ENCODE measurements around the gene RRP1. TPM values are rescaled to one million over a fixed set of nuclear protein-coding genes. Genes with fewer than 3 reads are reported as not detected.
A peak's percentile ranks its signal among the peaks of the same experiment; 100 is the strongest.

The RRP1 gene
- total and polyA plus RNA-seq, 7 experiments from 2014 or later = 10.1 to 33.1 (median 24.7) TPM

- Histone ChIP-seq H3K9me3 (ENCODE audit: control insufficient read depth in 2 of 3, low read length in 3 of 3) (no peaks in the 10 kb centered on the region), H3K27me3 (ENCODE audit: control insufficient read depth in 2 of 2, insufficient read depth in 2 of 2, low read length in 2 of 2) (no peaks in the 10 kb centered on the region), H3K27ac (ENCODE audit: low read depth, low read length) (no peak overlapping the region), H3K36me3 (ENCODE audit: control insufficient read depth in 2 of 3, insufficient read depth in 3 of 3, low read length in 3 of 3) (no peaks in the 10 kb centered on the region), H3K4me3 (ENCODE audit: low read length) (no peak overlapping the region), H3K4me1 (ENCODE audit: control insufficient read depth in 2 of 2, insufficient read depth in 2 of 2, low read length in 2 of 2) (peaks cover 5 to 9% of the 10 kb centered on the region in 2 donors)
- ATAC-seq (no peak), DNase-seq (no peak)
- H3K27me3 Mint-ChIP-seq = no peaks in the 10 kb centered on the region
- CTCF ChIA-PET = no interaction called here
- POLR2A ChIA-PET = interaction anchor here (0.6 kb wide), 1 partner anchor 1155 kb away, joined by 4 read pairs; no protein-coding TSS in a partner anchor
- H3K27ac Mint-ChIP-seq = peak overlapping the region in 3 of 9 donors; percentile 4 to 54 (median 18)
- no peak overlapping the region for H3K4me3 Mint-ChIP-seq
- intact Hi-C loops (cut with micrococcal nuclease) = loop anchor here in 1 of 2 donors (10.0 kb wide), 1 partner anchor 808 kb away; the partner anchor contains the start of gene PKNOX1
- no peaks in the 10 kb centered on the region for H3K9me3 Mint-ChIP-seq
- peaks cover 8 to 47% (median 11%) of the 10 kb centered on the region in 7 donors for H3K4me1 Mint-ChIP-seq
- no peaks in the 10 kb centered on the region for H3K36me3 Mint-ChIP-seq
Measured at GRCh38 chr21:43783098-43783700, 6.2 kb upstream of the RRP1 start.

GRCh38 chr21:43785134-43785533 is 4.2 kb upstream of the RRP1 start:
- H3K4me1 Mint-ChIP-seq = peaks cover 0 to 34% (median 3%) of the 10 kb centered on the region in 7 donors
- intact Hi-C loops (cut with micrococcal nuclease) = loop anchor here in 1 of 2 donors (10.0 kb wide), 1 partner anchor 810 kb away; the partner anchor contains the start of gene PKNOX1
- H3K9me3 ChIP-seq (ENCODE audit: control insufficient read depth in 2 of 3, low read length in 3 of 3) = no peaks in the 10 kb centered on the region
- no peak for ATAC-seq
- H3K27me3 Mint-ChIP-seq = no peaks in the 10 kb centered on the region
- DNase-seq = no peak
- ChIA-PET CTCF (interaction anchor here (0.7 kb wide), 1 partner anchor 1793 kb away, joined by 3 read pairs; no protein-coding TSS in a partner anchor), POLR2A (no interaction called here)
- no peak overlapping the region for H3K4me3 ChIP-seq (ENCODE audit: low read length)
- no peaks in the 10 kb centered on the region for H3K27me3 ChIP-seq (ENCODE audit: control insufficient read depth in 2 of 2, insufficient read depth in 2 of 2, low read length in 2 of 2)
- H3K4me1 ChIP-seq (ENCODE audit: control insufficient read depth in 2 of 2, insufficient read depth in 2 of 2, low read length in 2 of 2) = peaks cover 2 to 3% of the 10 kb centered on the region in 2 donors
- H3K4me3 Mint-ChIP-seq = no peak overlapping the region
- no peaks in the 10 kb centered on the region for H3K36me3 Mint-ChIP-seq
- no peak overlapping the region for H3K27ac ChIP-seq (ENCODE audit: low read depth, low read length)
- no peak overlapping the region for H3K27ac Mint-ChIP-seq
- peaks cover 0 to 1% (median 0%) of the 10 kb centered on the region in 11 donors for H3K9me3 Mint-ChIP-seq
- no peaks in the 10 kb centered on the region for H3K36me3 ChIP-seq (ENCODE audit: control insufficient read depth in 2 of 3, insufficient read depth in 3 of 3, low read length in 3 of 3)

- H3K27me3 ChIP-seq (ENCODE audit: control insufficient read depth in 2 of 2, insufficient read depth in 2 of 2, low read length in 2 of 2) = no peaks in the 10 kb centered on the region
- no peak overlapping the region for H3K4me3 ChIP-seq (ENCODE audit: low read length)
- no peaks in the 10 kb centered on the region for H3K36me3 ChIP-seq (ENCODE audit: control insufficient read depth in 2 of 3, insufficient read depth in 3 of 3, low read length in 3 of 3)
- no peaks in the 10 kb centered on the region for H3K9me3 ChIP-seq (ENCODE audit: control insufficient read depth in 2 of 3, low read length in 3 of 3)
- ATAC-seq = no peak
- intact Hi-C loops (cut with micrococcal nuclease) = loop anchor here in 1 of 2 donors (10.0 kb wide), 1 partner anchor 812 kb away; the partner anchor contains the start of gene PKNOX1
- ChIA-PET POLR2A (interaction anchor here (0.6 kb wide), 1 partner anchor 303 kb away, joined by 3 read pairs; no protein-coding TSS in a partner anchor), CTCF (no interaction called here)
- H3K27ac Mint-ChIP-seq = peak overlapping the region in 3 of 9 donors; percentile 26 to 73 (median 32)
- H3K27ac ChIP-seq (ENCODE audit: low read depth, low read length) = no peak overlapping the region
- H3K4me1 ChIP-seq (ENCODE audit: control insufficient read depth in 2 of 2, insufficient read depth in 2 of 2, low read length in 2 of 2) = peaks cover 5 to 10% of the 10 kb centered on the region in 2 donors
- H3K9me3 Mint-ChIP-seq = peaks cover 0 to 1% (median 0%) of the 10 kb centered on the region in 11 donors
- H3K4me1 Mint-ChIP-seq = peaks cover 0 to 38% (median 14%) of the 10 kb centered on the region in 7 donors
- H3K4me3 Mint-ChIP-seq = peak overlapping the region in 1 of 10 donors; percentile 27
- DNase-seq = no peak
- H3K27me3 Mint-ChIP-seq = no peaks in the 10 kb centered on the region
- peaks cover 0 to 3% (median 0%) of the 10 kb centered on the region in 5 donors for H3K36me3 Mint-ChIP-seq
Measured at GRCh38 chr21:43786300-43786806, 3.0 kb upstream of the RRP1 start.

GRCh38 chr21:43786807-43787440 is 2.5 kb upstream of the RRP1 start:
- DNase-seq = no peak
- POLR2A ChIA-PET = no interaction called here
- CTCF ChIA-PET = no interaction called here
- H3K4me1 Mint-ChIP-seq = peaks cover 1 to 38% (median 16%) of the 10 kb centered on the region in 7 donors
- intact Hi-C loops (cut with micrococcal nuclease) = loop anchor here in 1 of 2 donors (10.0 kb wide), 1 partner anchor 812 kb away; the partner anchor contains the start of gene PKNOX1
- H3K27ac Mint-ChIP-seq = no peak overlapping the region
- H3K4me3 Mint-ChIP-seq = no peak overlapping the region
- Histone ChIP-seq H3K4me1 (ENCODE audit: control insufficient read depth in 2 of 2, insufficient read depth in 2 of 2, low read length in 2 of 2) (peaks cover 5 to 10% of the 10 kb centered on the region in 2 donors), H3K36me3 (ENCODE audit: control insufficient read depth in 2 of 3, insufficient read depth in 3 of 3, low read length in 3 of 3) (peaks cover 0 to 4% (median 3%) of the 10 kb centered on the region in 3 experiments), H3K9me3 (ENCODE audit: control insufficient read depth in 2 of 3, low read length in 3 of 3) (no peaks in the 10 kb centered on the region), H3K27ac (ENCODE audit: low read depth, low read length) (no peak overlapping the region), H3K4me3 (ENCODE audit: low read length) (no peak overlapping the region), H3K27me3 (ENCODE audit: control insufficient read depth in 2 of 2, insufficient read depth in 2 of 2, low read length in 2 of 2) (no peaks in the 10 kb centered on the region)
- no peak for ATAC-seq
- no peaks in the 10 kb centered on the region for H3K27me3 Mint-ChIP-seq
- H3K36me3 Mint-ChIP-seq = peaks cover 0 to 5% (median 1%) of the 10 kb centered on the region in 5 donors
- H3K9me3 Mint-ChIP-seq = peaks cover 0 to 1% (median 0%) of the 10 kb centered on the region in 11 donors

- no peak for DNase-seq
Measured at GRCh38 chr21:43790010-43790524, 690 bp downstream of the RRP1 start.

GRCh38 chr21:43792406-43792805 is 3.0 kb downstream of the RRP1 start:
- H3K4me1 ChIP-seq (ENCODE audit: control insufficient read depth in 2 of 2, insufficient read depth in 2 of 2, low read length in 2 of 2) = peaks cover 5 to 10% of the 10 kb centered on the region in 2 donors
- H3K4me3 Mint-ChIP-seq = peak overlapping the region in 5 of 10 donors; percentile 23 to 54 (median 51)
- H3K4me3 ChIP-seq (ENCODE audit: low read length) = no peak overlapping the region
- no peaks in the 10 kb centered on the region for H3K27me3 Mint-ChIP-seq
- no peaks in the 10 kb centered on the region for H3K9me3 ChIP-seq (ENCODE audit: control insufficient read depth in 2 of 3, low read length in 3 of 3)
- peak overlapping the region in 4 of 9 donors; percentile 48 to 73 (median 59) for H3K27ac Mint-ChIP-seq
- no peak overlapping the region for H3K27ac ChIP-seq (ENCODE audit: low read depth, low read length)
- ATAC-seq (no peak), DNase-seq (no peak)
- H3K36me3 Mint-ChIP-seq = peaks cover 0 to 32% (median 9%) of the 10 kb centered on the region in 5 donors
- H3K36me3 ChIP-seq (ENCODE audit: control insufficient read depth in 2 of 3, insufficient read depth in 3 of 3, low read length in 3 of 3) = peaks cover 6 to 59% (median 11%) of the 10 kb centered on the region in 3 experiments
- H3K9me3 Mint-ChIP-seq = peaks cover 0 to 1% (median 0%) of the 10 kb centered on the region in 11 donors
- CTCF ChIA-PET = interaction anchor here (0.6 kb wide), 1 partner anchor 1580 kb away, joined by 5 read pairs; no protein-coding TSS in a partner anchor
- H3K27me3 ChIP-seq (ENCODE audit: control insufficient read depth in 2 of 2, insufficient read depth in 2 of 2, low read length in 2 of 2) = no peaks in the 10 kb centered on the region
- peaks cover 7 to 33% (median 18%) of the 10 kb centered on the region in 7 donors for H3K4me1 Mint-ChIP-seq
- intact Hi-C loops (cut with micrococcal nuclease) = no loop called here
- POLR2A ChIA-PET = no interaction called here

More at GRCh38 chr21:43790010-43790524, 690 bp downstream of the RRP1 start:
- peaks cover 0 to 19% (median 6%) of the 10 kb centered on the region in 5 donors for H3K36me3 Mint-ChIP-seq
- H3K27ac ChIP-seq (ENCODE audit: low read depth, low read length) = peak overlapping the region; percentile 84
- H3K27me3 Mint-ChIP-seq = no peaks in the 10 kb centered on the region
- CTCF ChIA-PET = no interaction called here
- peaks cover 5 to 10% of the 10 kb centered on the region in 2 donors for H3K4me1 ChIP-seq (ENCODE audit: control insufficient read depth in 2 of 2, insufficient read depth in 2 of 2, low read length in 2 of 2)
- peak overlapping the region; percentile 87 for H3K4me3 ChIP-seq (ENCODE audit: low read length)
- peak overlapping the region; percentile 86 to 94 (median 92) for H3K4me3 Mint-ChIP-seq
- H3K27me3 ChIP-seq (ENCODE audit: control insufficient read depth in 2 of 2, insufficient read depth in 2 of 2, low read length in 2 of 2) = no peaks in the 10 kb centered on the region
- ATAC-seq = no peak
- H3K4me1 Mint-ChIP-seq = peaks cover 7 to 30% (median 21%) of the 10 kb centered on the region in 7 donors
- H3K27ac Mint-ChIP-seq = peak overlapping the region; percentile 74 to 95 (median 91)
- H3K9me3 Mint-ChIP-seq = peaks cover 0 to 1% (median 0%) of the 10 kb centered on the region in 11 donors
- H3K9me3 ChIP-seq (ENCODE audit: control insufficient read depth in 2 of 3, low read length in 3 of 3) = no peaks in the 10 kb centered on the region
- POLR2A ChIA-PET = interaction anchor here (1.0 to 1.5 kb wide), 3 partner anchors 20 to 62 kb away, joined by 3 to 4 read pairs (median 4); no protein-coding TSS in a partner anchor
- intact Hi-C loops (cut with micrococcal nuclease) = no loop called here
- peaks cover 0 to 35% (median 6%) of the 10 kb centered on the region in 3 experiments for H3K36me3 ChIP-seq (ENCODE audit: control insufficient read depth in 2 of 3, insufficient read depth in 3 of 3, low read length in 3 of 3)
